Mucosa of stomach (tissue), 1 donor: Measurements from ENCODE around the gene LCN9.

ENCODE experiments used
- H3K27me3 ChIP-seq: one replicate; pipeline ENCODE4 v1.7.0; 2013; ENCODE audit warnings: mild to moderate bottlenecking, low read length; ENCODE audit not compliant: control insufficient read depth, insufficient read depth
- H3K36me3 ChIP-seq: one replicate; pipeline ENCODE4 v1.7.0; 2013; ENCODE audit warnings: low read length; ENCODE audit not compliant: control insufficient read depth, insufficient read depth
- H3K4me1 ChIP-seq: one replicate; pipeline ENCODE4 v1.7.0; 2013; ENCODE audit warnings: mild to moderate bottlenecking, low read length; ENCODE audit not compliant: control insufficient read depth, insufficient read depth
- H3K4me3 ChIP-seq: one replicate; pipeline ENCODE4 v1.7.0; 2013; ENCODE audit warnings: low read length
- H3K9ac ChIP-seq: one replicate; pipeline ENCODE4 v1.7.0; 2013; ENCODE audit warnings: mild to moderate bottlenecking, low read length, moderate library complexity
- H3K9me3 ChIP-seq: one replicate; pipeline ENCODE4 v1.7.0; 2013; ENCODE audit warnings: mild to moderate bottlenecking, low read length, moderate library complexity; ENCODE audit not compliant: control insufficient read depth
- donor health status: Pancreatic carcinoma.

Gene LCN9

GRCh38 chr9:135680056-135680455 is 16.9 kb downstream of the LCN9 start:
- Histone ChIP-seq H3K27me3 (no peaks in the 10 kb centered on the region), H3K9me3 (no peaks in the 10 kb centered on the region), H3K4me3 (no peak overlapping the region), H3K9ac (no peak overlapping the region), H3K4me1 (no peaks in the 10 kb centered on the region), H3K36me3 (no peaks in the 10 kb centered on the region)

- Histone ChIP-seq H3K36me3 (no peaks in the 10 kb centered on the region), H3K9ac (no peak overlapping the region), H3K4me1 (no peaks in the 10 kb centered on the region), H3K27me3 (no peaks in the 10 kb centered on the region), H3K9me3 (no peaks in the 10 kb centered on the region), H3K4me3 (no peak overlapping the region)
Observed at GRCh38 chr9:135681161-135681560, 18.1 kb downstream of the LCN9 start.

GRCh38 chr9:135683401-135684034 is 20.4 kb downstream of the LCN9 start:
- Histone ChIP-seq H3K9ac (no peak overlapping the region), H3K4me1 (no peaks in the 10 kb centered on the region), H3K27me3 (no peaks in the 10 kb centered on the region), H3K4me3 (no peak overlapping the region), H3K36me3 (no peaks in the 10 kb centered on the region), H3K9me3 (no peaks in the 10 kb centered on the region)

GRCh38 chr9:135684691-135685090 is 21.6 kb downstream of the LCN9 start:
- no peaks in the 10 kb centered on the region for H3K27me3 ChIP-seq
- no peak overlapping the region for H3K9ac ChIP-seq
- no peak overlapping the region for H3K4me3 ChIP-seq

GRCh38 chr9:135687216-135687615 is 24.1 kb downstream of the LCN9 start:
- Histone ChIP-seq H3K4me3 (no peak overlapping the region), H3K9me3 (no peaks in the 10 kb centered on the region), H3K27me3 (no peaks in the 10 kb centered on the region), H3K4me1 (no peaks in the 10 kb centered on the region), H3K9ac (no peak overlapping the region), H3K36me3 (no peaks in the 10 kb centered on the region)

More at GRCh38 chr9:135684691-135685090, 21.6 kb downstream of the LCN9 start:
- Histone ChIP-seq H3K36me3 (no peaks in the 10 kb centered on the region), H3K9me3 (no peaks in the 10 kb centered on the region), H3K4me1 (no peaks in the 10 kb centered on the region)

GRCh38 chr9:135689011-135689410 is 25.9 kb downstream of the LCN9 start:
- H3K4me1 ChIP-seq = no peaks in the 10 kb centered on the region
- no peak overlapping the region for H3K9ac ChIP-seq
- no peak overlapping the region for H3K4me3 ChIP-seq
- no peaks in the 10 kb centered on the region for H3K36me3 ChIP-seq
- H3K9me3 ChIP-seq = no peaks in the 10 kb centered on the region
- H3K27me3 ChIP-seq = no peaks in the 10 kb centered on the region

GRCh38 chr9:135690836-135691570 is 27.9 kb downstream of the LCN9 start:
- no peaks in the 10 kb centered on the region for H3K27me3 ChIP-seq
- no peaks in the 10 kb centered on the region for H3K4me1 ChIP-seq
- H3K9me3 ChIP-seq = no peaks in the 10 kb centered on the region
- H3K36me3 ChIP-seq = no peaks in the 10 kb centered on the region
- no peak overlapping the region for H3K9ac ChIP-seq
- H3K4me3 ChIP-seq = no peak overlapping the region

GRCh38 chr9:135692410-135692809 is 29.3 kb downstream of the LCN9 start:
- Histone ChIP-seq H3K27me3 (no peaks in the 10 kb centered on the region), H3K4me1 (no peaks in the 10 kb centered on the region), H3K4me3 (no peak overlapping the region), H3K9me3 (no peaks in the 10 kb centered on the region), H3K36me3 (no peaks in the 10 kb centered on the region), H3K9ac (no peak overlapping the region)

GRCh38 chr9:135693265-135693664 is 30.2 kb downstream of the LCN9 start:
- Histone ChIP-seq H3K9ac (no peak overlapping the region), H3K36me3 (no peaks in the 10 kb centered on the region), H3K4me3 (no peak overlapping the region), H3K27me3 (no peaks in the 10 kb centered on the region), H3K4me1 (no peaks in the 10 kb centered on the region), H3K9me3 (no peaks in the 10 kb centered on the region)

- H3K4me1 ChIP-seq = no peaks in the 10 kb centered on the region
- no peaks in the 10 kb centered on the region for H3K27me3 ChIP-seq
- H3K4me3 ChIP-seq = no peak overlapping the region
- no peak overlapping the region for H3K9ac ChIP-seq
- no peaks in the 10 kb centered on the region for H3K36me3 ChIP-seq
- no peaks in the 10 kb centered on the region for H3K9me3 ChIP-seq
Observed at GRCh38 chr9:135693771-135694170, 30.7 kb downstream of the LCN9 start.

- Histone ChIP-seq H3K4me3 (no peak overlapping the region), H3K36me3 (no peaks in the 10 kb centered on the region), H3K9ac (no peak overlapping the region), H3K4me1 (no peaks in the 10 kb centered on the region), H3K9me3 (no peaks in the 10 kb centered on the region), H3K27me3 (no peaks in the 10 kb centered on the region)
Observed at GRCh38 chr9:135694414-135694813, 31.3 kb downstream of the LCN9 start.

GRCh38 chr9:135695036-135695435 is 31.9 kb downstream of the LCN9 start:
- H3K4me3 ChIP-seq = no peak overlapping the region
- no peaks in the 10 kb centered on the region for H3K27me3 ChIP-seq
- H3K4me1 ChIP-seq = no peaks in the 10 kb centered on the region
- H3K9ac ChIP-seq = no peak overlapping the region
- no peaks in the 10 kb centered on the region for H3K36me3 ChIP-seq
- H3K9me3 ChIP-seq = no peaks in the 10 kb centered on the region
